Measurements from ENCODE around the gene IQCK.
"Not testable (repeated sequence)": the region's sequence is repeated elsewhere in the genome, so short reads cannot be mapped to it uniquely, and the experiment has no call there.

Gene IQCK

DNA sequence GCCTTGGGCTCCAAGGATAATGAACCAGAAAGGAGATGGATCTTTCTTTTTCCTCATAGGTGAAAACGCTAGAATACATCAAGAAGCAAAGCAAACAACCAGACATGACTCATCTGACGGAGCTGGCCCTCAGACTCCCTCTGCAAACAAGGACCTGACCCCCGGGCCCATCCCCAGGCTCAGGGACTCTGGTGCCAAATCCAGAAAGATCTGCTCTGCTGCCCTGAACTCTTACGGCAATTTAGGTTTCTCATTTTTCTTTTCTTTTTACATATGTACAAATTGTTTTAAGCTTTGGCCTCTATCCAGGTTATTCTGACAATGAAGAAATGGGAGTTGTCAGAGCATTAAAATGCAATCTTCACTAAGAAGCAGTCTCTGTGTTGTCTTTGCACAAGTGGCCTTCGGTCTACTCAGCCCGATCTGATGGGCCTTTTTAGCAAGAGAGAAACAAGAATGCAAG is 17.7 kb upstream of the IQCK start:
- DNase-seq: no peak

DNA sequence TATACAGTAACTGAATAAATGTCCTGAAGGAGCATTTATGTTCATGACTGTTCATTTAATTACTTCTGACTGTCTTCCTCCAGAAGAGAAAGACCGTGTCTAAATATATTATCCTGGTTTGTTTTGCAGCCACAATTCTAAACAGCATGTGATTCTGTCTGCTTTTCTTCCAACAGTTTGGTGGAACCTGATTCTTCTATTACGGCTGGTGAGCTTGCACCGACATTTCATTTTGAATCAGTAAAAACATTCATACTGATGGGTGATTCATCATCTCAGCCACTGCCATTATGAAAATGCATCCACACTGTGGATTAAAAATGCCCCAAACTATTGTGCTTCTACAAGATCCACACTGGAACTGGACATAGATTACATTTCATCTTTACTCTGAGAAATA is 17.0 kb upstream of the IQCK start:
- DNase-seq: no peak

DNA sequence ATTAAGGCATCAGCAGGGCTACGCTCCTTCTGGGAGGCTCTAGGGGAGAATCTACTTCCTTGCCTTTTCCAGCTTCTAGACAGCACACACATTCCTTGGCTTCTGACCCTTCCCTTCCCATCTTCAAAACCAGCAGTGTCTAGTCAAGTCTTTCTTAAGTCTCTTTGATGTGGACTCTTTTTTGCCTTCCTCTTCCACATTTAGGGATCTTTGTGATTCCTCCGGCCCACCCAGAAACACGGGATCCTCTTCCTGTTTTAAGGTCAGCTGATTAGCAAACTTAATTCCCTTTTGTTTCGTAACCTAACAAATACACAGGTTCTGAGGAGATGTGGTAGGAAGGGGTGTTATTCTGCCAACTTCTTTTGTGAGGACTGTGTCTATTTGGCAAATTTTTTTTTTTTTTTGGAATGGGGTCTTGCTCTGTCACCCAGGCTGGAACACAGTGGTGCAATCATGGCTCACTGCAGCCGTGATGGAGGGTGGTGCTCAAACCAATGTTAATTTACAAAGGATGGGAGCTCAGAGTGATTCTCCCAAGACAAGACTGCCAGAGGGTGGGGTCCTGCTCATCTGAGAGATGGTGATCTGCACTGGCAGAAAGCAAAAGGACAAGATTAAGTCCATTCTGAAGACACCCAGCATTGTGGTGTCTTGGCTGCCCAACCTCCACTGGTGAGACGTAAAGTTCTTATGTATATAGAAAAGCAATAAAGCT is 14.7 kb upstream of the IQCK start:
- DNase-seq: no peak

DNA sequence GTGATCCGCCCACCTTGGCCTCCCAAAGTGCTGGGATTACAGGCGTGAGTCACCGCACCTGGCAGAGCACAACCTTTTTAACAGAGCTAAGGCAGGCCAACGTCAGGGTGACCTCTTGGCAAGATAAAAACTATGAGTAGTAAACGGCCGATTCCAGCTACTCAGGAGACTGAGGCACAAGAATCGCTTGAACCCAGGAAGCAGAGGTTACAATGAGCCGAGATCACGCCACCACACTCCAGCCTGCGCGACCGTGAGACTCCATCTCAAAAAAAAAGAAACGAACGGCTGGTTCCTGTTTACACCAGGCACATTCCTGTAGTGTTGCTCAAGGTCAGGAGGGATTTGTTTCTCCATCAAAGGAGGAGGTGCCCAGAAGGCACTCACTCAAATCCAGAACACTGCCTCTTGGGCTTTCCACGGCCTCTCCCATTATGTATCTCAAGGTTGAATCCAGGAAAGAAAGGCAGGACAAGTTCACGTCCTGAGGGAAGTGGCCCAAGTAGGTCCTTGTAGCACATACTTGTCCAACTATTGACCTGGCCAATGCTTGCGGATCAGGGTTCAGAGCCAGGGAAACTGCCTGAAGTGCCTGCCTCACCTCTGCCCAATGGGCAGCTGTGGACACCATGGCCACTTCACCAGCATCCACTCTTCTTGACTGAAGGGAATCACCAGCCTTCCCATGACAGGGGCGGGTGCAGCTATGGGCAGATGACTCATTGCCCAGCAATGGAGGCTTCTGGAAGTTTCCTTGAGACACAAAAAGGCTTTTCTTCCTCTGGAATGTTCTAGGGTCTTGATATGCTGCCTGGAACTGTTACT is 13.5 kb upstream of the IQCK start:
- DNase-seq: no peak

DNA sequence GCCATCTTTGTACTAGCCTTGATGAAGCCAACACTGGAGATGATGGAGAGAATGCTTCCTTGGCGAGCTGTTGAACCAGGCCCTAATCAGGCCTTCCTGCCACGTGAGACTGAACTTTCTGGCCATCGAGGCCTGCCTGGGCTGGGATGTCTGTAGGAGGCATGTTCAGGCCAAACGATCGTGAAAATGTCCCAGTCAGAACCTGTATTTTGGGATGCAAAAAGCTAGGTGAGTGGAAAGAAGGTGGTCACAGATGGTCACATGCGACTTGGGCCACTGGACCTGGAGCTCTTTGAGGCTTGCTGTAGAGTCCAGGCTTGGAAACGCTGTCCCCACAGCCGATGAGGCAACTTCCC is 12.9 kb upstream of the IQCK start:
- DNase-seq: no peak

DNA sequence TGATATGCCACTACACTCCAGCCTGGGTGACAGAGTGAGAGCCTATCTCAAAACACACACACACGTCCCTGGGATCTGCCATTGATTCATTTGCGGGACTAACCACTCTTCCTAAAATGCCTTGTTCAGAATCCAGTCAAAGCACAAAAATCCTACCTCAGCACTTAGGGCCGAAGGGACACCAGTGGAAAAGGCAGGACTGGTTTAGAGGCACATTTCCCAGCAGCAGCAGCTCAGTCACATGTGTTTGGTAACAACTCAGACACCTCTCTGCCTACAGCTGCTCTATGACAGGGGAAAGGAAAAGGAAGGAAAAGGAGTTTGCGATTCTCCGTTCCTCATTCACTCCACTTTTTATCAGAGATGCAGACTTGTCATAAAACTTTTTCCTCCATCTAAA is 12.2 kb upstream of the IQCK start:
- no peak for DNase-seq

DNA sequence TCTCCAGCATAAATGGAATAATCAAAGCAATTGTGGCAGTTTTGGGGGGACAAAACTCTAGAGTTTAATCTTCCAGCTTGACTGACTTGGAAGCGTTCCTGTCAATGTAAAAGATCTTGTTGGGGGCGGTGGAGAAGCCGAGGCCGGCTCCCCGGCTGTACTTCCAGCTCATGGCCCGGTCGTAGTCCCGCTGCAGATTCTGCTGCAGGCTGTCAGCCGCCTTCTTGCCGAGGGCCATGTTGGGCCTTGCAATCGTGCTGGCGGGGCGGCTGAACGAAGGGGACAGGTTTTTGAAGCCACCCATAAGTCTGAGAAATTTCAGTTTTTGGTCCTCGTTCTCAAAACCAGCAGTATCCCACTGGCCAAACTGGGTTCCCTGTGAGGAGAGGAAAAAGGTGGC is 11.2 kb upstream of the IQCK start:
- no peak for DNase-seq

DNA sequence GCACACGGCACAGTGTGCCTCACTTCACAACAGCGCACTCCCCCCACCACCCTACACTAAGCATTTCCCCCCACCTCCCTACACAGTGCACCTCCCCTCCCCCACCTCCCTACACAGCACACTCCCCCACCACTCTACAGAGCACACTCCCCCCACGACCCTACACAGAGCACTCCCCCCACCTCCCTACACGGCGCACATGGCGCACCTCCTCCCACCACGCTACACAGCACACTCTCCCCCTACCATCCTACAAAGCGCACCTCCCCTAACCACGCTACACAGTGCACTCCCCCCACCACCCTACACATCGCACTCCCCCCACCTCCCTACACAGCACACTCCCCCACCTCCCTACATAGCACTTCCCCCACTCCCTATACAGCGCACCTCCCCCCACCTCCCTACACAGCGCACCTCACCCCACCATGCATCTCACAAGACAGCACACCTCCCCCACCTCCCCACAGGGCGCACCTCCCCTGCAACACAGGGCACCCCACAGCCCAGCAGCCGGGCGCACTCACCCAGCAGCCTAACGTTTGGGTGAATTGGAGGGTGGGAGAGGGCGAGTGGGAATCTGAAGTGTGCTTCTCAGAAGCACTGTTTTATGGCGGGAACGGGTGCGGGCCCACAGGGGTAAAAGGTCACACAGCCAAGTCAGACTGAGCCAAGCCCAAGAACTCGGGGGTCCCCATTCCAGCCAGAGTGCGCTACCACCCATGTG is 10.3 kb upstream of the IQCK start:
- no peak for DNase-seq

DNA sequence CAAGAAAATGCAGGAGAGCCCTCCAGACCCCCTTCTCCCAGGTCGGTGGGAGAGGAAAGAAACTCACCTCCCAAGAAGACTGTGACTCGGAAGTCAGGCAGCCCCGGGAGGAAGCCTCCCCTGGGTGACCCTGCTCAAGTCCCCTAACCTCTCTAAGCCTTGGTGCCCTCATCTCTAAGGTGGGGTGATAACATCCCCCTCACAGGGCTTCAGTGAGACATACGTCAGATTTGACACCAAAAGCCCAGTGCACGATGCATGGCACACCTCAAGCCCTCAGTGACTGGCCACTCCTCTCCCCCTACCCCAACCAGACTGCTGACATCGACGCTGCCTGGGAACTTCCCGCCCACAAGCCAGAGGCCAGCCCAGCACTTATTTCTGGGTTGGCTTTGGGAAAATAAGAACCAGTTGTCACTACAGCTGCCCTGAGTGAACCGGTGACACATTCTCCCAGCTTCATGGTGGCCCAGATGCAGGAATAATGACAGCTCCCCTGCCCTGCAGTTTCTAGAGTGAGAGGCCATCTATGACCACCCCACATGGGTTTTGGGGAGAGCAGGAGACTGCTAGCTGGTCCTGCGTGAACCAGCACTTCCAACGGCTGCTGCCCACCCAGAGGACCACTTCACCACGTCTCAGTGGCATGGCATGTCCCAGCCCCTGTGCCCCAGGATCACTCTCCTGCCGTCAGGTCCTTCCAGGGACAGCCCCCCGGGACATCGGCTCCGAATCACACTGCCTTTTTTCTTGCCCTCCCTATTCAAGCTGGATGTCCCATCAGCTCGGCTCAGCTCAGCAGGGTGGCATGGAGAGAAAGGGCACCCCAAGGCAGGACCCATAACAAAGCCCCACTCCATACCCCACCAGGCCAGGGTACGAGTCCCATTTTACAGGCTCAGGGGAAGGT is 9.5 kb upstream of the IQCK start:
- no peak for DNase-seq

DNA sequence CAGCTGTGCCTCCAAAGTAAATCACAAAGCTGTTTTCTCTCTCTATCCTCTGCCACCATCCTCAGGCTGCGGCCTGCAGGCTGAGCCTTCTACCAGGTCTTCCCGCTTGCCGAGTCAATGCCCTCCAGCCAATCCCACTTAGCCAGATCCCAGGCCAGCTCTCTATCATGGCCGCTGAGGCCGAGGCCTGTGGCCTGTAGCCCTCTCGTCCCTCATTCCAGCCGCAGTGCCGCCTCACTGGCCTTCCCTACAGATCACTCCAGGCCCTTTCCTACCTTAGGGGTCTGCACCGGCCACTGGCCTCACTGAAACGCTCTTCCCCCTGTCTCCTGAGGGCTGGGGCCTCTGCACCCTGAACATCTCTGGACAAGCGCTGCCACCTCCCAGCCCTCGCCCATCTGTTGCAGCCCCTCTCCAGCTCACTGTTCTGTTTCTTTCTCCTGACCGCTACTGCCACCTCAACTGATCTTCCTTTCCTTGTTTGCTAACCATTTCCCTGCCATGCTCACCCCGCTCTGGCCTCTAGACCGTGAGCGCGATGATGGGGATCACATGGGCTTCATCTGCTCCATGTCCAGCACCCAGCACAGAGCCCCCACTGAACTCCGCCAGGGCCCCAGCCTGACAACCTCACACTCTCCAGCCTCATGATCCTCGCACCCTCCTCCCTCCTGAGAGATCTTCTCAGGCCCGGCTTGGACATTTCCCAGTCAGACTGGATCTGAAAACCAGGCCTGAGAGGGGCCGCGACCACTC is 8.5 kb upstream of the IQCK start:
- DNase-seq: no peak

DNA sequence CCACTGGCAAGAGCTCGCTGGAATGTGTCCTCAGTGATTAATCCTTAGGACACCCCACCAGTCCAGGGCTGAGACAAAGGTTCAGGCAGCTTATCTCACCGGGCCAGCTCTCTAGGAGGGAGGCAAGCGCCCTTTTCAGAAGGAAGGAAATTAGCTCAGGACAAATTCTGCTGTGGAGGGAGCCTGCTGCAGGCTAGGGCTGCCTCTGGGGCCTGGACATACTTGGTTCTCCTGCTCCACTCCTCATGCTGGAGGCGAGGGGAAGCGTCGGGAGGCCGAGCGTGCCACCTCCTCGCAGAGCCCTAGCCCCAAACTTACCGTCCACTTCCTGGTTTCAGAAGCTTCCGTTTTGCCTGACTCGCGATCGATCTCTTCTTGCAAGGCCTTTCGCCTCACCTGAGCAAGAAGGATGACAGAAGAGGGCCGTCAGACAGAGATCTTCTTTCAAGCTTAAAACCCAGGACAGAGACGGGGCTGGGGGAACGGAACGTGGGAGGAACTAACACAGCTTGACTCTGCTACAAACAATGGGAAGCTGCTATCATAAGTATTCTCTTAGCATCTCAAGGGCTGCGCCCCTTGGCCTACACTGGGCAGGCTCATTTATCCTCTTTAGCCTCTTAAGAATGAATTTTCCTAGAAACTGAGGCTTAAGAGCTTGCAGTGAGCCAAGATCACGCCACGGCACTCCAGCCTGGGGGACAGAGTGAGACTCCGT is 7.7 kb upstream of the IQCK start:
- DNase-seq: no peak

DNA sequence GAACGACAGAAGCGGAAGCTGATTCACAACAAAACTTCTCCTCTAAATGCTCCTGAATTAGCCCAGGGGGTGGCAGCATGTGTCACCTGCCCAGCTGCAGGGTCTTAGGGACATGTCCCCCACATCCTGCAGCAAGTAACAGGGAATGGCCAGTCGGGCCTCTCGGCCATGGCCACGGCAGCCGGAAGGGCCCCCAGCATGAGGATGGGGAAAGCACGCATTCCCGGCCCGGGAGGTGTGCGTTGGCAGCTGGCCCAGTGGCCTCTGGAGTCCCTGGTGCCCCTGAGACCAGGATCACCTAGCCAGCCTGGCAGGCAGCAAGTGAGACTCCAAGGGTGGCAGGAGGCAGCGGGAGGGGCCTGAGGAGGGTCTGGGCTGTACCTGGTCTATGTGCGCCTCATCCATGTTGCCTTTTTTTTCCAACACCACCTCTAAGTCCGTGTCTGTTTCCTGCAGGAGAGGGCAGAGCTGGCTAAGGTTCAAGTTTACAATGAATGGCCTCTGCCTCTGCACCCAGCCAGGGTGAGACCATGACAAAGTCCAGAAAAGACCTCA is 7.0 kb upstream of the IQCK start:
- DNase-seq: no peak

DNA sequence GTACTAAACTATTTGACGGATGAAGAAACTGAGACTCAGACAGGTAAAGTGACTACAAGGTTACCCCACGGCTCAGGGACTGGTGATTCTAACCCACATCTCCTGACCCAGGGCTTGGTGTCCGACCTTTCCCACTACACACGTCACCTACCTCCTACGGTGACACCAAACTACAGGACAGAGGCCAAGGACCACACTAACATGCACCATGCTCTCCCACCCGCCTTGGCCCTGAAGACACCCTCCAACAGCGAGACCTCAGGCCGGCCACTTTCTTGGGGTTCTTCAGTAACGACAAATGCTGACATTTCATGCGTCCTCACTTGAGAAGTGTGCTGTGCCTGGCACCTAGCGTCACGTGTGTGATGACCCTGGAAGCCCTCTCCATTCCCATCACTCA is 6.4 kb upstream of the IQCK start:
- DNase-seq: no peak

DNA sequence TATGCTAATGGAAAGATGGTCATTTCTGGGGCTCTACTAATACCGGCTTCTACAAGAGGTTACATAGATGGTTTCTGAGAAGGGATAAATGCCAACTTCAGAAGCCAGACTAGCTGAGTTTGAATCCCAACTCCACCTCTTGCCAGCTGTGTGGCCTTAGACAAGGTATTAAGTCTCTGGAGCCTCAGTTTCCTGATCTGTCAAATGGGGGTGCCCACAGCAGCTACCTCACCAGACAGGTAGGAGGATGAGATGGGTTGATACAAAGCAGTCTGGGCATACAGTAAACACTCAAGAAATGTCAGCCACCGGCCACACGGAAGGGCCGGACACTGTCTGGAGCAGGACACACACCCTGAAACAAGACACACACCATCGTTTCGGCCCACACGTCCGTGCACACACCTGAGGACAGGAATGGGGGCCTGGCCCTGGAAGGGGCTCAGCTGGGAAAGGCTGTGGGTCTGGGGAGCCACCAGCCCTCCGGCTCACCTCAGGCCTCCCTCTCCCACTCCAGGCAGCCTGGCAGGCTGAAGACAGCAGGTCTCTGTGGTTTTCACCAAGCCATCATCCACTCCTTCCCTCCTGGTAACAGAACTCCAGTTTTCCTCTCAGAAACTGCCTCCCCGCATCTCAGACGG is 5.5 kb upstream of the IQCK start:
- no peak for DNase-seq

DNA sequence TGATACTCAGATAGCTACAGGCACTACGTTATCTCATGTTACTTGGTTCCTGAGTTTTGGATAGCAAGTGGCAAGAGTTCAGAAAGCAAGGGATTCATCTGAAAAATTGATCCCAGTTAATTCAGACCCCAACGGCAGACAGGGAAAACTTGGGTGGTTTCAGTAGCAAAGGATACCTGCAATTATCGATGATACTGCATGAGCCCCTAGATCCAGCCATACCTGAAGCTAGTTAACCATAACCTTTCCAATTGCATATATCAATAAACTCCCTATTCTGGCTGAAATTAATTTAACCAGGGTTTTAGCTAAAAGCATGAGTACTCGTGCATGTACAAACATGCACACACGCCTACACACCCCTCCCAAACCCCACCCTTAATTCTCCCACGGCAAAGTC is 4.4 kb upstream of the IQCK start:
- no peak for DNase-seq

DNA sequence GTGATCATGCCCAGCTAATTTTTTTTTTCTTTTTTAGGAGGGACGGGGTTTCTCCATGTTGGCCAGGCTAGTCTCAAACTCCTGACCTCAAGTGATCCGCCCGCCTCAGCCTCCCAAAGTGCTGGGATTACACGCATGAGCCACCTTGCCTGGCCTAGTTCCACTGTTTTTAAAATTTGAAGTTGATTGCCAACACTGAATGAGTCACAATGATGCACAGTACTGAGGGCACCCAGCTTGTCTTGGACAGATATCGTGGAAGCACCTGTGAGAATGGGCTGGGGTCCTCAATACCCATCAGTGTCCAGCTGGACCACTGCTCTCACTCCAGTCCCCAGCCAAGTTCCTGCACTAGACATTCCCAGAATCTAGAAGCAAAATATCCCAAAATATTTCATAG is 2.5 kb upstream of the IQCK start:
- DNase-seq: no peak

DNA sequence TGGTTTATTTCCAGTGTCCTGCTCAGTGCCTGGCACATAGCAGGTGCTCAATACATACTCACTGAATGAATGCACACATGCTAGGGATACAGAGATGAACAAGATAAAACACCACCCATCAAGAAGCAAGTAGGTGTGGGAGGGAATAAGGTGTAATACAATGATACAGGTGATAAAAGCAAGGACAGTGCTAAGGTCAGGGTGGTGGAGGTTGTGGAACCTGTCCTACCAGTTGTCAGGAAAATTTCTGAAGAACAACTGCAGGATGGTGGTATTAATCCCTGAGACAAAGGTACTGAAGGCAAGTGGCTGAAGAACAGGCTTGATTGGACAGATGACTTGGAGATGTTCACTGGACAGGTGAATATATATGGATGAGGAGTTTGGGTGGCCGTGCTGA is 1.9 kb upstream of the IQCK start:
- no peak for DNase-seq

DNA sequence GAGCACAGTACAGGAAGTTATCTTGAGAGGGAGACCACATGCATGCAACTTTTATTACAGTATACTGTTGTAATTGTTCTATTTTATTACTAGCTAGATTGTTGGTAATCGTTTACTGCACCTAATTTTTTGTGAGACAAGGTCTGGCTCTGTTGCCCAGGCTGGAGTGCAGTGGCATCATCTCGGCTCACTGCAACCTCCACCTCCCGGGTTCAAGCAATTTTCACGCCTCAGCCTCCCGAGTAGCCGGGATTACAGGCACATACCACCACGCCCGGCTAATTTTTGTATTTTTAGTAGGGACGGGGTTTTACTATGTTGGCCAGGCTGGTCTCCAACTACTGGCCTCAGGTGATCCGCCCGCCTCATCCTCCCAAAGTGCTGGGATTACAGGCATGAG is 1.3 kb upstream of the IQCK start:
- not testable (repeated sequence) for DNase-seq

DNA sequence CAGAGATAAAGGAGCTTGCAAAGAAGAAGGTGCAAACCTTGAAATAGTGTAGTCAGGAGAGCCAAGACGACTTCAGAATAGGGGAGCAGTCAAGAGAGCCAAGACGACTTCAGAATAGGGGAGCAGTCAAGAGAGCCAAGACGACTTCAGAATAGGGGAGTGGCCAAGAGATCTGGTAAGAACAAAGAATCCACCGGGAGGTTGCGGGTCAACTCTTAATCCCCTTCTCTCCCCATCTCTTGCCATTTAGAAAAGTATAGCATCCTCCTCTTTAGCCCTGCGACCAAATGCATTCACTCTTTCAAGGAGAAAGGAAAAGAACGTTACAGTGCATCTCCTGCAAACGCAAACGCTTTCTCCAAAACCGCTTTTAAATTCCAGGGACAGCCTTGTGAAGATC is 757 bp upstream of the IQCK start:
- DNase-seq: no peak

DNA sequence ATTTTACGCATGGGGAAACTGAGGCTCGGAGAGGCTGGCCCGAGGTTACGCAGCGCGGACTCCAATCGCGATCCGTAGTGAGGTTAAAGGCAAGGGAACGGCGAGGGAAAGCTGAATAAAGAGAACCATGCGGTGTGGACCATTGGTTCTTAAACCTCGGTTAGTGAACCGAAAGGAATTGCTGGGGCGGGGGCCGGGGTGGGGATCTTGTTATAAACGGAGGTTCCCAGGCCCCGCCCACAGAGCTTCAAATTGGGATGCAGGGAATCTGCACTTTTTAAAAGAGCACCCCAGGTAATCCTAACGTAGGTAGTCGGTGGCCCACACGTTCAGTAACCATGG is 524 bp downstream of the IQCK start:
- DNase-seq: no peak

All from CD4-positive, alpha-beta T cell treated with Interleukin-15 for 1 hour (primary cell).